Thoracic aorta (tissue), 2 donors: Measurements from ENCODE around the gene MLANA. TPM values are rescaled to one million over a fixed set of nuclear protein-coding genes. Genes with fewer than 3 reads are reported as not detected.

Source experiments
- ATAC-seq: fragments of 150-250 bp; one replicate; pipeline ENCODE4 v1.8.0; 2017; ENCODE audit warnings: low read depth; ENCODE audit not compliant: insufficient number of reproducible peaks, low FRiP score
- DNase-seq: peaks from one replicate; pipeline ENCODE4 v3.0.0-alpha.2; 2020; ENCODE audit warnings: low spot score
- H3K27ac ChIP-seq, 2 donors: fragments of 200-600 bp; sonication (generic); 1 replicate in 1 of 2; 2 replicates in 1 of 2; pipeline ENCODE4 v1.5.1; 2016; ENCODE audit warnings: mild to moderate bottlenecking in 2 of 2, moderate library complexity in 2 of 2
- H3K27me3 ChIP-seq: fragments of 200-600 bp; sonication (generic); replicated peaks from 2 replicates; pipeline ENCODE4 v1.6.0; 2016; ENCODE audit warnings: mild to moderate bottlenecking; ENCODE audit not compliant: insufficient read depth
- H3K36me3 ChIP-seq: fragments of 200-600 bp; sonication (generic); one replicate; pipeline ENCODE4 v1.5.1; 2016
- H3K4me1 ChIP-seq, 2 donors: fragments of 200-600 bp; sonication (generic); 1 replicate in 1 of 2; 2 replicates in 1 of 2; pipeline versions ENCODE4 v1.5.1 to v1.6.0; 2016; ENCODE audit warnings: low read depth in 2 of 2, mild to moderate bottlenecking in 1 of 2; ENCODE audit not compliant: control insufficient read depth in 1 of 2
- H3K4me3 ChIP-seq: fragments of 200-600 bp; sonication (generic); 2 replicates; pipeline ENCODE4 v1.5.1; 2016; ENCODE audit warnings: mild to moderate bottlenecking
- H3K9me3 ChIP-seq: fragments of 200-600 bp; sonication (generic); 2 replicates; pipeline ENCODE4 v1.5.1; 2016
- total RNA-seq, 2 donors: library from RNA; depleted of rRNA; stranded (reverse); fragments of >200 nt; gene quantifications; one replicate each; pipeline versions ENCODE4 v1.1.0 to v1.2.3, GENCODE V29; 2016
- TF ChIP-seq, protein P1 (sequence below): fragments of 200-600 bp; sonication (generic); IDR thresholded peaks from one replicate; pipeline ENCODE4 v1.5.1; 2019; ENCODE audit warnings: antibody characterized with exemption

MLANA gene
- total RNA-seq, 2 donors from 2014 or later, result not detected

DNA sequence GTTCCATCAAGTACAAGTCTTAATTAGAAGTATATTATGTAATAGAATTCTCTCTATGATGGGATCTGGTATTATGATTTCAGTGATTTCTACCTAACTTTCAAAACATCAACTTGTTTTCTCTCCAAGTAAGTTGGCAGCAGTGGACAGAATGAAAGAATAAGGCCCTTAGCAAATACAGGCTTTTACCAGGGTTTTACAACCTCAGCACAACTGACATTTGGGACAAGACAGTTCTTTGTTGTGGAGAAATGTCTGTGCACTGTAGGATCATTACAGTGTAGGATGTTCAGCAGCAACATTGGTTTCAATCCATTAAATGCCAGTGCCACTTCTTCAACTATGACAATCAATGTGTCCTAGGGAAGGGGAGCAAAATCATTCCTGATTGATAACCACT, 48.8 kb downstream of the MLANA start:
- no peak overlapping the region for H3K4me3 ChIP-seq
- no peak overlapping the region for H3K27ac ChIP-seq
- no peaks in the 10 kb centered on the region for H3K4me1 ChIP-seq
- ATAC-seq (no peak), DNase-seq (no peak)
- H3K27me3 ChIP-seq, result no peaks in the 10 kb centered on the region
- TF ChIP-seq, protein P1, sequence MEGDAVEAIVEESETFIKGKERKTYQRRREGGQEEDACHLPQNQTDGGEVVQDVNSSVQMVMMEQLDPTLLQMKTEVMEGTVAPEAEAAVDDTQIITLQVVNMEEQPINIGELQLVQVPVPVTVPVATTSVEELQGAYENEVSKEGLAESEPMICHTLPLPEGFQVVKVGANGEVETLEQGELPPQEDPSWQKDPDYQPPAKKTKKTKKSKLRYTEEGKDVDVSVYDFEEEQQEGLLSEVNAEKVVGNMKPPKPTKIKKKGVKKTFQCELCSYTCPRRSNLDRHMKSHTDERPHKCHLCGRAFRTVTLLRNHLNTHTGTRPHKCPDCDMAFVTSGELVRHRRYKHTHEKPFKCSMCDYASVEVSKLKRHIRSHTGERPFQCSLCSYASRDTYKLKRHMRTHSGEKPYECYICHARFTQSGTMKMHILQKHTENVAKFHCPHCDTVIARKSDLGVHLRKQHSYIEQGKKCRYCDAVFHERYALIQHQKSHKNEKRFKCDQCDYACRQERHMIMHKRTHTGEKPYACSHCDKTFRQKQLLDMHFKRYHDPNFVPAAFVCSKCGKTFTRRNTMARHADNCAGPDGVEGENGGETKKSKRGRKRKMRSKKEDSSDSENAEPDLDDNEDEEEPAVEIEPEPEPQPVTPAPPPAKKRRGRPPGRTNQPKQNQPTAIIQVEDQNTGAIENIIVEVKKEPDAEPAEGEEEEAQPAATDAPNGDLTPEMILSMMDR, result no peak
- no peaks in the 10 kb centered on the region for H3K9me3 ChIP-seq
- no peaks in the 10 kb centered on the region for H3K36me3 ChIP-seq

DNA sequence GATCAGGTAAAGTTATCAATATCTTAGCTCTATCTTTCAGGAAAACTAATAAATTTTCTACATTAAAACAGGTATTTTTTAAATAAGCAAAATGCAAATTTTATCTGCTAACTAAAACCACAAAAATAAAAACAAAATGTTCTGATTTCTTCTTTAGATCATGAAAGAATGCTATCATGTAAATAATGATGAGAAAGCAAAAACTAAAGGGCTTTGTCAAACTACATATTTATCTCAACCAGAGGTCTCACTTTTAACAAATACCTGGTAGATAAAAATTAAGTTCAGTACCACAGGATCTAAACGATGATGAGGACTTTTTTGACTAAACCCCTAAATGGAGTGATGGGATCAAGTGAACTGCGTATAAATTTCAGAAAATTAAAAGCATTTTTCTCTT, 50.5 kb downstream of the MLANA start:
- Histone ChIP-seq H3K36me3 (no peaks in the 10 kb centered on the region), H3K27ac (no peak overlapping the region), H3K4me3 (no peak overlapping the region), H3K27me3 (no peaks in the 10 kb centered on the region), H3K4me1 (no peaks in the 10 kb centered on the region), H3K9me3 (no peaks in the 10 kb centered on the region)
- TF ChIP-seq, protein P1, result no peak
- ATAC-seq, result no peak
- no peak for DNase-seq

DNA sequence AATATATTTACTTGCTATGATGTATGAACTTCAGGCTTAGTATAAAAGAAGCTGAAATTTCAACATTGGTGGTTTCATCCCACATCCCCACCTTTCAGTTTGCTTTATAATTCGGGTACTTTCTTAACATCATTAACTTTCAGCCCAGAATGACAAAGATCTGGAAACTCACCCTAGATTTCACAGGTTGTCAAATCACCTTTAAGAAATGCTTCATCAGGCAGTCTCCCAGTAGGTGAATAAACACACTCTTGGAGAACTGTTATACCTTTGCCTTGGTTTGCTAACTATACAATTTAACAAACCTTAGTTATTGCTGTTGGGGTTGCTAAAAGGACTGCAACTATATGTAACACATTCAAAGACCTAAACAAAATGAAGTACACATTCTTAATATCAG, 54.4 kb downstream of the MLANA start:
- H3K27ac ChIP-seq, result no peak overlapping the region
- no peaks in the 10 kb centered on the region for H3K4me1 ChIP-seq
- no peaks in the 10 kb centered on the region for H3K36me3 ChIP-seq
- ATAC-seq (no peak), DNase-seq (no peak)
- H3K27me3 ChIP-seq, result no peaks in the 10 kb centered on the region
- TF ChIP-seq, protein P1, result no peak
- no peak overlapping the region for H3K4me3 ChIP-seq
- H3K9me3 ChIP-seq, result no peaks in the 10 kb centered on the region

- no peak for DNase-seq
- Histone ChIP-seq H3K4me3 (no peak overlapping the region), H3K4me1 (no peaks in the 10 kb centered on the region), H3K36me3 (no peaks in the 10 kb centered on the region), H3K9me3 (no peaks in the 10 kb centered on the region), H3K27ac (no peak overlapping the region), H3K27me3 (no peaks in the 10 kb centered on the region)
- TF ChIP-seq, protein P1, result no peak
- no peak for ATAC-seq
Measured at GRCh38 chr9:5947912-5948311, 57.2 kb downstream of the MLANA start.

GRCh38 chr9:5949103-5949699, 58.5 kb downstream of the MLANA start:
- Histone ChIP-seq H3K4me3 (no peak overlapping the region), H3K9me3 (no peaks in the 10 kb centered on the region), H3K27me3 (no peaks in the 10 kb centered on the region), H3K36me3 (no peaks in the 10 kb centered on the region), H3K27ac (no peak overlapping the region), H3K4me1 (no peaks in the 10 kb centered on the region)
- no peak for DNase-seq
- ATAC-seq, result no peak
- TF ChIP-seq, protein P1, result no peak
